ENCODE results near the gene CBX1. TPM values are rescaled to one million over a fixed set of nuclear protein-coding genes. Genes with fewer than 3 reads are reported as not detected.
A peak's percentile ranks its signal among the peaks of the same experiment; 100 is the strongest.

The CBX1 gene
- total and polyA plus RNA-seq, 10 of the 15 experiments (the other 5 are each of a cell fraction or from before 2014, with no cell fraction given) = 11.8 to 99.2 (median 43.5) TPM

DNA sequence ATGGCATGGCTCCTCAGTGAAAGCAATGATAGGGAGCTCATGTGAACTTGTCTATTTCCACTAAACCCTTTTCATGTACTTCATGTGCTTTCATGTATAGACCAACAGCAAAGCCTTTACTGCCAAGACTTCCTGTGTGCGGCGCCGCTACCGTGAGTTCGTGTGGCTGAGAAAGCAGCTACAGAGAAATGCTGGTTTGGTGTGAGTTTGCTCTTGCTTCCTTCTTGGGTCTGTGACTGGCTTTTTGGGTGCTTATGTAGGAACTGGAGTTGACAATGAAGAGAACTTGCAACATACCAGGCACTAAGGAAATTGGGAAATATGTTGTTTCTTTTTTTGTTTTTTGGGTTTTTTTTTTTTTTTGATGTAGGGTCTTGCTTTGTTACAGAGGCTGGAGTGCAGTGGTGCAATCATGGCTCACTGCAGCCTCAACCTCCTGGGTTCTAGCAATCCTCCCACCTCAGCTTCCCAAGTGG is 12.0 kb upstream of the CBX1 start:
- H3K36me3 ChIP-seq (ENCODE audit: control insufficient read depth in 2 of 2, insufficient read depth in 2 of 2, low read length in 1 of 2) = peaks cover 2 to 4% of the 10 kb centered on the region in 2 experiments; a peak in 3 of 4 replicates
- ChIA-PET SMC1A (ENCODE audit: uncharacterized antibody, unreplicated experiment) (interaction anchor here (0.8 to 7.5 kb wide), 10 partner anchors 10 to 480 kb away, joined by 3 to 66 read pairs (median 8); partner anchors contain the start of genes CBX1, HOXB5 and NFE2L1), POLR2A (interaction anchor here (0.6 to 3.7 kb wide), 22 partner anchors 10 to 474 kb away, joined by 3 to 32 read pairs (median 4); partner anchors contain the start of genes CBX1 and NFE2L1), CTCF (interaction anchor here (0.5 to 33.4 kb wide), 19 partner anchors 10 to 500 kb away, joined by 3 to 525 read pairs (median 5); partner anchors contain the start of gene CBX1), RAD21 (ENCODE audit: unreplicated experiment) (interaction anchor here (0.9 to 8.4 kb wide), 9 partner anchors 11 to 126 kb away, joined by 3 to 113 read pairs (median 16); partner anchors contain the start of genes CBX1 and NFE2L1)
- H3K4me1 ChIP-seq (ENCODE audit: control insufficient read depth, insufficient read depth, low read length) = no peaks in the 10 kb centered on the region; the same call in none of the 2 replicates
- H3K27ac ChIP-seq (ENCODE audit: control insufficient read depth, insufficient read depth) = peak overlapping the region; percentile 93
- H3K9me3 ChIP-seq (replicated peaks; ENCODE audit: control insufficient read depth, insufficient read depth, low read length) = no peaks in the 10 kb centered on the region
- H3K27me3 ChIP-seq (replicated peaks in 1 of 2; ENCODE audit: control insufficient read depth in 2 of 2, insufficient read depth in 2 of 2, low read length in 1 of 2) = no peaks in the 10 kb centered on the region
- peak overlapping the region; percentile 85 for H3K9ac ChIP-seq (ENCODE audit: control insufficient read depth, insufficient read depth, low read length)
- peaks cover 74% of the 10 kb centered on the region for H3K79me2 ChIP-seq (ENCODE audit: control insufficient read depth, insufficient read depth, low read length)
- H4K20me1 ChIP-seq (ENCODE audit: control insufficient read depth, insufficient read depth) = no peaks in the 10 kb centered on the region
- peak overlapping the region; percentile 83 for H3K4me2 ChIP-seq (ENCODE audit: control insufficient read depth, insufficient read depth)
- H3K4me3 ChIP-seq = peak overlapping the region; percentile 97
- ATAC-seq (peak; percentile 55), FAIRE-seq (peak; percentile 94), DNase-seq (ENCODE audit: low read depth, low spot score) (peak; percentile 71)
- BruUV-seq (replicated peaks) = no TSS peak
- intact Hi-C loops (cut with micrococcal nuclease; ENCODE audit: unreplicated experiment) (no loop called here), in situ Hi-C loops (cut with MboI) (no loop called here)
- under 1% methylated on average over 5 of the region's 5 CpGs for WGBS (ENCODE audit: insufficient coverage, insufficient replicate concordance, low lambda C conversion rate, missing lambda C conversion rate)
- H2AFZ ChIP-seq (ENCODE audit: control insufficient read depth, low read depth, low read length) = peak overlapping the region; percentile 52
- TF ChIP-seq RUNX3 (IDR thresholded peaks at IDR 0.05; ENCODE audit: low read length) (peak; percentile 24; the same call in 1 of the 2 replicates), NBN (IDR thresholded peaks at IDR 0.05) (0 out of 2 replicates have a peak, but pooled peaks have one; percentile 41), GATAD2B (conservative IDR thresholded peaks at IDR 0.05; ENCODE audit: low read depth) (0 out of 2 replicates have a peak, but pooled peaks have one; percentile 27), POLR2AphosphoS5 (IDR thresholded peaks at IDR 0.05; ENCODE audit: low read length) (peak; percentile 69; the same call in 1 of the 2 replicates), TARDBP (IDR thresholded peaks at IDR 0.05; ENCODE audit: borderline replicate concordance) (no peak), MEF2A (IDR thresholded peaks at IDR 0.05; ENCODE audit: insufficient read depth, low read depth, low read length) (0 out of 2 replicates have a peak, but pooled peaks have one; percentile 37), POU2F2 (IDR thresholded peaks at IDR 0.05; ENCODE audit: borderline replicate concordance, low read depth, low read length) (peak; percentile 5; the same call in 1 of the 3 replicates), MXI1 (IDR thresholded peaks at IDR 0.05; ENCODE audit: low read depth, low read length) (peak; percentile 39; the same call in 1 of the 2 replicates), MLLT1 (IDR thresholded peaks at IDR 0.05) (peak; percentile 46; the same call in 1 of the 2 replicates), CREB1 (IDR thresholded peaks at IDR 0.05; ENCODE audit: low read depth) (peak; percentile 8; the same call in 1 of the 2 replicates), POLR2A (IDR thresholded peaks at IDR 0.05; ENCODE audit: low read depth, low read length) (peak; percentile 55; the same call in 1 of the 2 replicates), NKRF (conservative IDR thresholded peaks at IDR 0.05) (no peak)
- TF ChIP-seq, protein P1, sequence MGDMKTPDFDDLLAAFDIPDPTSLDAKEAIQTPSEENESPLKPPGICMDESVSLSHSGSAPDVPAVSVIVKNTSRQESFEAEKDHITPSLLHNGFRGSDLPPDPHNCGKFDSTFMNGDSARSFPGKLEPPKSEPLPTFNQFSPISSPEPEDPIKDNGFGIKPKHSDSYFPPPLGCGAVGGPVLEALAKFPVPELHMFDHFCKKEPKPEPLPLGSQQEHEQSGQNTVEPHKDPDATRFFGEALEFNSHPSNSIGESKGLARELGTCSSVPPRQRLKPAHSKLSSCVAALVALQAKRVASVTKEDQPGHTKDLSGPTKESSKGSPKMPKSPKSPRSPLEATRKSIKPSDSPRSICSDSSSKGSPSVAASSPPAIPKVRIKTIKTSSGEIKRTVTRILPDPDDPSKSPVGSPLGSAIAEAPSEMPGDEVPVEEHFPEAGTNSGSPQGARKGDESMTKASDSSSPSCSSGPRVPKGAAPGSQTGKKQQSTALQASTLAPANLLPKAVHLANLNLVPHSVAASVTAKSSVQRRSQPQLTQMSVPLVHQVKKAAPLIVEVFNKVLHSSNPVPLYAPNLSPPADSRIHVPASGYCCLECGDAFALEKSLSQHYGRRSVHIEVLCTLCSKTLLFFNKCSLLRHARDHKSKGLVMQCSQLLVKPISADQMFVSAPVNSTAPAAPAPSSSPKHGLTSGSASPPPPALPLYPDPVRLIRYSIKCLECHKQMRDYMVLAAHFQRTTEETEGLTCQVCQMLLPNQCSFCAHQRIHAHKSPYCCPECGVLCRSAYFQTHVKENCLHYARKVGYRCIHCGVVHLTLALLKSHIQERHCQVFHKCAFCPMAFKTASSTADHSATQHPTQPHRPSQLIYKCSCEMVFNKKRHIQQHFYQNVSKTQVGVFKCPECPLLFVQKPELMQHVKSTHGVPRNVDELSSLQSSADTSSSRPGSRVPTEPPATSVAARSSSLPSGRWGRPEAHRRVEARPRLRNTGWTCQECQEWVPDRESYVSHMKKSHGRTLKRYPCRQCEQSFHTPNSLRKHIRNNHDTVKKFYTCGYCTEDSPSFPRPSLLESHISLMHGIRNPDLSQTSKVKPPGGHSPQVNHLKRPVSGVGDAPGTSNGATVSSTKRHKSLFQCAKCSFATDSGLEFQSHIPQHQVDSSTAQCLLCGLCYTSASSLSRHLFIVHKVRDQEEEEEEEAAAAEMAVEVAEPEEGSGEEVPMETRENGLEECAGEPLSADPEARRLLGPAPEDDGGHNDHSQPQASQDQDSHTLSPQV (IDR thresholded peaks at IDR 0.05) = no peak
- TF ChIP-seq, protein P2, sequence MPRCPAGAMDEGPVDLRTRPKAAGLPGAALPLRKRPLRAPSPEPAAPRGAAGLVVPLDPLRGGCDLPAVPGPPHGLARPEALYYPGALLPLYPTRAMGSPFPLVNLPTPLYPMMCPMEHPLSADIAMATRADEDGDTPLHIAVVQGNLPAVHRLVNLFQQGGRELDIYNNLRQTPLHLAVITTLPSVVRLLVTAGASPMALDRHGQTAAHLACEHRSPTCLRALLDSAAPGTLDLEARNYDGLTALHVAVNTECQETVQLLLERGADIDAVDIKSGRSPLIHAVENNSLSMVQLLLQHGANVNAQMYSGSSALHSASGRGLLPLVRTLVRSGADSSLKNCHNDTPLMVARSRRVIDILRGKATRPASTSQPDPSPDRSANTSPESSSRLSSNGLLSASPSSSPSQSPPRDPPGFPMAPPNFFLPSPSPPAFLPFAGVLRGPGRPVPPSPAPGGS (IDR thresholded peaks at IDR 0.05; ENCODE audit: borderline replicate concordance, insufficient read depth, low read depth, low read length, poor library complexity, severe bottlenecking) = peak; percentile 64
